Measurements from ENCODE around the gene PLPP6. TPM values are rescaled to one million over a fixed set of nuclear protein-coding genes. Genes with fewer than 3 reads are reported as not detected.

PLPP6 gene
- total and polyA plus RNA-seq, 8 donors, result 4.8 to 11.5 (median 7.1) TPM

- H3K27ac ChIP-seq, result no peak overlapping the region
- no peak overlapping the region for H3K4me3 ChIP-seq
- ATAC-seq (no peak), FAIRE-seq (no peak), DNase-seq (no peak)
- intact Hi-C loops (cut with DNase I), result no loop called here
- no peak for TF ChIP-seq CTCF (IDR thresholded peaks at IDR 0.05)
- H3K36me3 ChIP-seq, result no peaks in the 10 kb centered on the region
- peaks cover 0 to 5% (median 4%) of the 10 kb centered on the region in 3 donors for H3K4me1 ChIP-seq
- WGBS, 2 donors, result 98 to 100% methylated on average over 1 of the region's 1 CpG
- no peaks in the 10 kb centered on the region for H3K27me3 ChIP-seq
- H3K9me3 ChIP-seq, result no peaks in the 10 kb centered on the region
Observed at GRCh38 chr9:4671737-4672136, 9.6 kb downstream of the PLPP6 start.

- FAIRE-seq, result no peak
- H3K27ac ChIP-seq, result peak overlapping the region in 2 of 4 donors; percentile 4 to 52
- peak in 1 of 4 donors; percentile 1 for ATAC-seq
Observed at GRCh38 chr9:4674783-4675182, 12.7 kb downstream of the PLPP6 start.

GRCh38 chr9:4677392-4677791 lies 15.3 kb downstream of the PLPP6 start:
- WGBS, 2 donors, result 51 to 87% methylated on average over 3 of the region's 3 CpGs
- Histone ChIP-seq H3K9me3 (no peaks in the 10 kb centered on the region), H3K27ac (peak overlapping the region; percentile 6 to 99 (median 63)), H3K27me3 (no peaks in the 10 kb centered on the region), H3K36me3 (no peaks in the 10 kb centered on the region), H3K4me3 (no peak overlapping the region), H3K4me1 (peaks cover 12 to 16% (median 12%) of the 10 kb centered on the region in 3 donors)
- intact Hi-C loops (cut with DNase I), result no loop called here
- DNase-seq (no peak), FAIRE-seq (no peak), ATAC-seq (no peak)
- no peak for TF ChIP-seq CTCF (IDR thresholded peaks at IDR 0.05)

More at GRCh38 chr9:4674783-4675182, 12.7 kb downstream of the PLPP6 start:
- Histone ChIP-seq H3K4me1 (peaks cover 6 to 8% (median 8%) of the 10 kb centered on the region in 3 donors), H3K4me3 (no peak overlapping the region), H3K36me3 (no peaks in the 10 kb centered on the region), H3K27me3 (no peaks in the 10 kb centered on the region), H3K9me3 (no peaks in the 10 kb centered on the region)
- TF ChIP-seq CTCF (IDR thresholded peaks at IDR 0.05), result no peak
- no peak for DNase-seq
- intact Hi-C loops (cut with DNase I), result no loop called here

- H3K27me3 ChIP-seq, result no peaks in the 10 kb centered on the region
- peak; percentile 15 to 36 (median 20) for ATAC-seq
- intact Hi-C loops (cut with DNase I), result no loop called here
- peak overlapping the region; percentile 38 to 81 (median 72) for H3K4me3 ChIP-seq
- peak; percentile 26 for FAIRE-seq
- no peaks in the 10 kb centered on the region for H3K9me3 ChIP-seq
- H3K4me1 ChIP-seq, result peaks cover 12 to 16% (median 12%) of the 10 kb centered on the region in 3 donors
- peak overlapping the region; percentile 91 to 99 (median 96) for H3K27ac ChIP-seq
- 0% methylated on average over 16 of the region's 16 CpGs for WGBS, 2 donors
- H3K36me3 ChIP-seq, result no peaks in the 10 kb centered on the region
- TF ChIP-seq CTCF (IDR thresholded peaks at IDR 0.05), result no peak
- peak in 1 of 6 donors; percentile 38 for DNase-seq
Observed at GRCh38 chr9:4678679-4679267, 16.7 kb downstream of the PLPP6 start.
